ENCODE measurements around the gene LRRC74B. TPM values are rescaled to one million over a fixed set of nuclear protein-coding genes. Genes with fewer than 3 reads are reported as not detected.

LRRC74B gene
- total RNA-seq, 1 experiment from 2014 or later: not detected

GRCh38 chr22:21106000-21106399, 60.3 kb downstream of the LRRC74B start:
- Histone ChIP-seq H3K4me2 (no peak overlapping the region), H3K36me3 (ENCODE audit: low read depth) (no peaks in the 10 kb centered on the region), H3F3A (ENCODE audit: insufficient read depth, low read depth) (peaks cover 15% of the 10 kb centered on the region), H2AFZ (no peak overlapping the region), H3K9me2 (ENCODE audit: insufficient read depth) (no peaks in the 10 kb centered on the region), H3K79me2 (ENCODE audit: low read depth) (no peaks in the 10 kb centered on the region), H4K20me1 (ENCODE audit: insufficient read depth) (no peaks in the 10 kb centered on the region), H3K27ac (no peak overlapping the region), H3K4me3 (no peak overlapping the region), H3K4me1 (replicated peaks; ENCODE audit: insufficient read depth) (peaks cover 36% of the 10 kb centered on the region), H3K27me3 (ENCODE audit: insufficient read depth, low read depth) (no peaks in the 10 kb centered on the region), H3K9me3 (ENCODE audit: insufficient read depth, low read depth) (no peaks in the 10 kb centered on the region)
- ChIA-PET POLR2A (ENCODE audit: unreplicated experiment) (no interaction called here), CTCF (no interaction called here)
- TF ChIP-seq EZH2 (IDR thresholded peaks at IDR 0.05; ENCODE audit: low read depth) (no peak), CTCF (conservative IDR thresholded peaks at IDR 0.05) (no peak)
- intact Hi-C loops (cut with micrococcal nuclease; ENCODE audit: unreplicated experiment): loop anchor here (10.0 kb wide), 3 partner anchors 101 to 311 kb away; partner anchors contain the start of gene THAP7
- no TSS peak for BruUV-seq (replicated peaks)
- DNase-seq: no peak

- intact Hi-C loops (cut with micrococcal nuclease; ENCODE audit: unreplicated experiment): loop anchor here (10.0 kb wide), 3 partner anchors 104 to 314 kb away; partner anchors contain the start of gene THAP7
- TF ChIP-seq CTCF (conservative IDR thresholded peaks at IDR 0.05): no peak
- no peak for TF ChIP-seq EZH2 (IDR thresholded peaks at IDR 0.05; ENCODE audit: low read depth)
- H3K9me2 ChIP-seq (ENCODE audit: insufficient read depth): no peaks in the 10 kb centered on the region
- H3F3A ChIP-seq (ENCODE audit: insufficient read depth, low read depth): no peaks in the 10 kb centered on the region; the same call in 1 of the 2 replicates
- peak overlapping the region; percentile 69 for H3K27ac ChIP-seq
- H3K4me1 ChIP-seq (replicated peaks; ENCODE audit: insufficient read depth): peaks cover 16% of the 10 kb centered on the region
- H3K27me3 ChIP-seq (ENCODE audit: insufficient read depth, low read depth): no peaks in the 10 kb centered on the region
- H2AFZ ChIP-seq: no peak overlapping the region; the same call in 1 of the 2 replicates
- ChIA-PET POLR2A (ENCODE audit: unreplicated experiment) (no interaction called here), CTCF (no interaction called here)
- no peak overlapping the region for H3K4me3 ChIP-seq
- DNase-seq: no peak
- no TSS peak for BruUV-seq (replicated peaks)
- H3K36me3 ChIP-seq (ENCODE audit: low read depth): no peaks in the 10 kb centered on the region
- H4K20me1 ChIP-seq (ENCODE audit: insufficient read depth): no peaks in the 10 kb centered on the region
- H3K9me3 ChIP-seq (ENCODE audit: insufficient read depth, low read depth): no peaks in the 10 kb centered on the region
- H3K79me2 ChIP-seq (ENCODE audit: low read depth): no peaks in the 10 kb centered on the region
- peak overlapping the region; percentile 14; the same call in 1 of the 2 replicates for H3K4me2 ChIP-seq
Observed at GRCh38 chr22:21108379-21109115, 62.8 kb downstream of the LRRC74B start.

Small RNAs within 50 kb of the gene (microRNA-seq; reads per million reads assigned to microRNA genes)
- gene MIR649 (ENCODE audit: borderline number of aligned reads, borderline replicate concordance): not detected

Other genes with a start within 250 kb of the LRRC74B start
- gene PI4KA, start 187.1 kb upstream of the LRRC74B start, total RNA-seq (2021): 24.7 and 27.9 TPM in 2 replicates
- 13.5 and 17.8 TPM in 2 replicates for gene SNAP29, start 186.9 kb upstream of the LRRC74B start, total RNA-seq (2021)
- 45.8 and 49.7 TPM in 2 replicates for gene CRKL, start 128.5 kb upstream of the LRRC74B start, total RNA-seq (2021)
- gene AIFM3, start 78.7 kb upstream of the LRRC74B start, total RNA-seq (2021): 6.9 and 7.4 TPM in 2 replicates
- 23.2 and 23.4 TPM in 2 replicates for gene LZTR1, start 63.6 kb upstream of the LRRC74B start, total RNA-seq (2021)
- gene THAP7, start 43.8 kb upstream of the LRRC74B start, total RNA-seq (2021): 16.4 and 17.0 TPM in 2 replicates
- gene P2RX6, start 30.8 kb upstream of the LRRC74B start, total RNA-seq (2021): 2.4 and 2.7 TPM in 2 replicates
- not detected in 2 replicates for gene SLC7A4, start 13.4 kb upstream of the LRRC74B start, total RNA-seq (2021)

Measured in PC-9 (cell line).